DOHH2 (cell line): Measurements from ENCODE around the gene GAPVD1.

Experiments used
- CTCF ChIP-seq: fragments of 200-600 bp; sonication (generic); IDR thresholded peaks from one replicate; pipeline ENCODE4 v1.5.1; 2014; ENCODE audit warnings: antibody characterized with exemption, mild to moderate bottlenecking, low read depth, low read length; ENCODE audit not compliant: poor library complexity, severe bottlenecking
- EZH2phosphoT487 ChIP-seq: fragments of 200-600 bp; sonication (generic); IDR thresholded peaks from 2 replicates; pipeline ENCODE4 v1.6.1; 2017; ENCODE audit warnings: borderline replicate concordance, mild to moderate bottlenecking, antibody characterized with exemption, low read length, moderate library complexity, mixed read lengths

GRCh38 chr9:125302241-125302640 is 40.6 kb downstream of the GAPVD1 start:
- TF ChIP-seq CTCF (no peak), EZH2phosphoT487 (no peak)
